ENCODE data around the gene CFD. TPM values are rescaled to one million over a fixed set of nuclear protein-coding genes. Genes with fewer than 3 reads are reported as not detected.
A peak's percentile ranks its signal among the peaks of the same experiment; 100 is the strongest.
"Not testable (repeated sequence)": the region's sequence is repeated elsewhere in the genome, so short reads cannot be mapped to it uniquely, and the experiment has no call there.

CFD gene
- total RNA-seq, 1 donor from 2014 or later, result 477 TPM

DNA sequence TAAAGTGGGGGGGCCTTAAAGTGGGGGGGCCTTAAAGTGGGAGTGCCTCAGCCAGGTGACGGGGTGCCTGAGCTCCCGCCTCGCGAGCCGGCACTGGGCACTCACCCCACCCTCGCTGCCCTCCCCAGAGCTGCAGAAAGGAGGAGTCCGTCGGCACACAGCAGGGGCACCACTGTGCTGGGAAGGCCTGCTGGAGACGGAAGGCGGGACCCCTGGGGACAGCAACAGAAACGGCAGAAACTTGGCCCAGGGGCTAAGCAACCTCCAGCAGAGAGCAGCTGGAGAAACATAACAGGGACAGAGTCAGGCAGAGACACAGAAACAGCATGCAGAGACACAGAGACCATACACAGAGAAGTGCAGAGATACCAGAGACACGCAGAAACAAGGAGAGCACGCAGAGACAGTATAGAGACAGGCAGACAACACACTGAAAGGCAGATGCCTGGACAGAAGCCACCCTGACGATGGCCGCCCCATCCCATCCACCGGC is 7.9 kb downstream of the CFD start:
- intact Hi-C loops (cut with DNase I), result loop anchor here (10.0 kb wide), 1 partner anchor 93 kb away; no protein-coding TSS in a partner anchor

GRCh38 chr19:867855-868457 is 8.5 kb downstream of the CFD start:
- intact Hi-C loops (cut with DNase I), result loop anchor here (10.0 kb wide), 1 partner anchor 93 kb away; no protein-coding TSS in a partner anchor
- ATAC-seq (ENCODE audit: poor library complexity), result no peak
- no peak for DNase-seq

More for the DNA sequence above, 7.9 kb downstream of the CFD start:
- no peak for DNase-seq
- no peak for ATAC-seq (ENCODE audit: poor library complexity)

DNA sequence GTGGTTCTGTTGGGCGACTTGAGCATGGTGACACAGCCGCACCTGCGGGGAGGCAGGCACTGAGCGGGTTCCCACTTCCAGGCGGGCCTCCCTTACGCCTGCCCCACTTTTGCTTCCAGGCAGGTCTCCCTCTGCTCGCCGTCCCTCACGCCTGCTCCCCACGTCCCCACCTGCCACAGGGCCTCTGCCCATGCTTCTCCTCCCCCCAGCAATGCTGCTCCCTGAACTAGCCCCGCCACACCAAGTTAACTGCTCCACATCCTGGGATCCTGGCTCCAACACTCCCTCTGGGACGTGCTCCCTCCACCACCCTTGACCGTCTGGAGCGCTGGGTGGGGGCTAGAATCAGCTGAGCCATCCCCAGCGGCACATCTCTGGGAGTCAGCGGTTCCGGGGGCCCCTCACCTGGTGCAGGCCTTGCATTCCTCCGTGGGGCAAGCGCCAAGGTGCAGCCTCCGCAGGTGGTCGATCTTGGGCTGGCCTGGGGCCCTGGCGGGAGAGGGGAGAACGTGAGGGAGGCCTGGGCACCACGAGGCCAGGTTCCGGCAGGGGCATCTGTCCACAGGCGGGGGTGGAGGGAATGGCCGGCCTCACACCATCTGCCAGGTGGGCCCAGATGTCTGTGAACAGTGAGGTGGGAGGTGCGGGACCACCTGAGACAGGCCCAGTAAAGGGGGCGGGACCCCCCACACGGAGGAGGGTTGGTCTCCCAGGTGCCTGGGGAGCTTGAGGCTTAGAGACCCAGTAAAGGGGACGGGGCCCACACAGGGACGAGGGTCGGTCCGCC is 9.2 kb downstream of the CFD start:
- ATAC-seq (ENCODE audit: poor library complexity), result peak; percentile 0
- intact Hi-C loops (cut with DNase I), result loop anchor here (10.0 kb wide), 1 partner anchor 94 kb away; no protein-coding TSS in a partner anchor

GRCh38 chr19:869245-870177 is 10.0 kb downstream of the CFD start:
- intact Hi-C loops (cut with DNase I), result loop anchor here (10.0 kb wide), 1 partner anchor 95 kb away; no protein-coding TSS in a partner anchor
- ATAC-seq (ENCODE audit: poor library complexity) (peak; percentile 19), DNase-seq (peak; percentile 72)

More for the DNA sequence above, 9.2 kb downstream of the CFD start:
- no peak for DNase-seq

DNA sequence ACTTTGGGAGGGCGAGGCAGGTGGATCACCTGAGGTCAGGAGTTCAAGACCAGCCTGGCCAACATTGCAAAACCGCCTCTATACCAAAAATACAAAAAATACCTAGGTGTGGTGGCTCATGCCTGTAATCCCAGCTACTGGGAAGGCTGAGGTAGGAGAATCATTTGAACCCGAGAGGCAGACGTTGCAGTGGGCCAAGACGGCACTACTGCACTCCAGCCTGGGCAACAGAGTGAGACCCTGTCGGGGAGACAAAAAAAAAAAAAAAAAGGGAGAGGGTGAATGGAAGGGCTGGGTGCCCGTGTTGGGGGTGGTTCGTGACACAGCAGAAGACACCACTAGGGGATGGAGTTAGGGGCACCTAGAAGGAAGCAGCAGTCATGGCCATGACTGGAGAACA is 10.8 kb downstream of the CFD start:
- DNase-seq (no peak), ATAC-seq (ENCODE audit: poor library complexity) (no peak)
- intact Hi-C loops (cut with DNase I), result no loop called here

DNA sequence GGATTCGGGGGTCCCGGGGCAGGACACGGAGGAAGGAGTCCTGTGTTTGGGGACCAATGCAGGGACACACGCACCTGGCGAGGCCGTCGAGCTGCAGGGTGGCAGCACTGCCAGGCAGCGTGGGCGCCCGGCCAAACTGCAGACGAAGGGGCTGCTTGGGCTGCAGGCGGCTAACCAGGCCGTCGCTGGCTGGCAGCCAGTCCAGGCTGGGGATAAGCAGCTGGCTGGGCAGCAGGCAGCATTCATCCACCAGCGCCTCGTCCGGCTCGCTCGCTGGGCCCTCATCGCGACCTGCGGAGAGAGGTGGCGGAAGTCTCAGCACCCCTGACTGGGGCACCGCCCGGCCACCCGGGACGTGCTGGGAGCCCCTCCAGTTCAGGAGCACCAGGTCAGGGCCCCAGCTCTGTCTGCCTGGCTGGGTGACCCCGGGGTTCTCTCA is 11.5 kb downstream of the CFD start:
- DNase-seq (peak; percentile 85), ATAC-seq (ENCODE audit: poor library complexity) (peak; percentile 35)
- intact Hi-C loops (cut with DNase I), result no loop called here

- no peak for ATAC-seq (ENCODE audit: poor library complexity)
- no peak for DNase-seq
- intact Hi-C loops (cut with DNase I), result no loop called here
These were observed 12.2 kb downstream of the CFD start for GRCh38 chr19:871446-872265.

- intact Hi-C loops (cut with DNase I), result no loop called here
- ATAC-seq (ENCODE audit: poor library complexity), result peak; percentile 36
- peak; percentile 87 for DNase-seq
These were observed 12.9 kb downstream of the CFD start for GRCh38 chr19:872266-872951.

- intact Hi-C loops (cut with DNase I), result no loop called here
- ATAC-seq (ENCODE audit: poor library complexity), result no peak
- DNase-seq, result peak; percentile 68
These were observed 13.6 kb downstream of the CFD start for GRCh38 chr19:873084-873483.

DNA sequence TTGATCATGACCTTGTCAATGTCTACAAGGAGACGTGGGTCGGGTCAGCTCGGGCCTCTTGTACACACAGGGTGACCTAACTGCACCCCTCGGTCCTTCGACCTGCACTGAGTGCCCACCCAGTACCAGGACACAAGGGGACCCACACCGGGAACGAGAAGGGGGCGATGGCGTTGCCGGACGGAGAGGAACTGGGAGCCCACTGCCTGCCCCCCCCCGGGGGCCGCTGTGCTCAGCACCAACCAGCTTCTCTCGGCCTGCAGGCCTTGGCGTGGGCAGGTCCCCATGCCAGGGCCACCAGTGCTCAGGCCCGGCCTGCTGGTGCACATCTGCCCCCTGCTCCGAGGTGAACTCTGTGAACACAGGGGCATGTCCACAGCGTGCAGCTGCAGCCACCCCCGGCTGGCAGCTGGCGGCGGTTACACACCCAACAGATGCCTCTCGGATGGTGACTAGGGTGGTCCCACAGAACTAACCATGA is 14.1 kb downstream of the CFD start:
- no peak for ATAC-seq (ENCODE audit: poor library complexity)
- intact Hi-C loops (cut with DNase I), result no loop called here

DNA sequence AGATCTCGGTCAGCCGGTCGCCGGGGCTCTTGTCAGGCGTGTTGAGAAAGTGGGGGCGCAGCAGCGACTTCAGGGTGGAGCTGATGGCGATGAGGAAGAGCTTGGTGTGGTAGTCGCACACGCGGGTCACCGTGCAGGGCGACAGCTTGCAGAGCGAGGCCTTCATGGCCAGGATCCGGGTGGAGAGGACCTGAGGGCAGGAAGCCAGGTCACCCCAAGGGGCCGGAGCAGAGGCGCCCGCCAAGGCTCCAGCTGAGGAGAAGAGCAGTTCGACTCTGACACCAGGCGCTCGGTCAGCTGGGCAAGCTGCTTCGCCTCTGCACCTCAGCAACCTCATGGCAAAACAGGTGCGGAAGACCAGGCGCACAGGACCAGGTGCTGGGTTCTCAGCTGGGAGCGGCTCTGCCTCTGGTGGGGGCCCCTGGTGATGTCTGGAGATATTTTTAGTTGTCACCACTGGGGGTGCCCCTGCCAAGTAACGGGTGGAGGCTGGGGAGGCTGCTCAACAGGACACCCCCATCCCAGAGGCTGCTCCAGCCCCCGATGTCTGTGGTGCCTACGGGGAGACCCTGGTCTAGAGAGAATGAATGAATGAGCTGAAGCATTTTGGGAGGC is 15.9 kb downstream of the CFD start:
- DNase-seq (no peak), ATAC-seq (ENCODE audit: poor library complexity) (no peak)
- intact Hi-C loops (cut with DNase I), result no loop called here

More for the DNA sequence above, 14.1 kb downstream of the CFD start:
- DNase-seq, result no peak

GRCh38 chr19:876089-876488 is 16.6 kb downstream of the CFD start:
- ATAC-seq (ENCODE audit: poor library complexity), result no peak
- intact Hi-C loops (cut with DNase I), result no loop called here
- no peak for DNase-seq

DNA sequence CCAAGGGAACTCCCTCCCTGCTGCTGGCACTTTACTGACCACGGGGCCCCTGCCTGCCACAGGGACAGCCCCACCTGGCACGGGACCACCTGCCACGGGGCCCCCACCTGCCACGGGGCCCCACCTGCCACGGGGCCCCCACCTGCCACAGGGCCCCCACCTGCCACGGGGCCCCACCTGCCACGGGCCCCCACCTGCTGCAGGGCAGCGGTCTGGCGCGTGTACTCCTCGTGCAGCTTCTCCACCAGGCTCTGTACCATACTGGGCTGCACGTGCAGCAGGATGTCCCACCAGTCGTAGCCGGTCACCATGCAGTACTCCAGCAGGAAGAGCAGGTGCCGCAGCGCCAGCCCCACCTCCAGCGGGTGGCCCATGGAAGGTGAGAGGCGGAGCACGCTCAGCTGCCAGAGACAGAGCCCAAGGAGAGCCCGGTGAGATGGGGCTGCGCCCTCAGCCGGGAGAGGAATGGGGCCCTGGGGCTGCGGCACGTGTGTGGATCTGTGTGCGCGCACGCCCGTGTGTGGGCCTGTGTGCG is 17.4 kb downstream of the CFD start:
- no peak for DNase-seq
- no peak for ATAC-seq (ENCODE audit: poor library complexity)

GRCh38 chr19:877992-878660 is 18.7 kb downstream of the CFD start:
- ATAC-seq (ENCODE audit: poor library complexity); DNase-seq; intact Hi-C loops (cut with DNase I): not testable (repeated sequence)

More for the DNA sequence above, 17.4 kb downstream of the CFD start:
- intact Hi-C loops (cut with DNase I), result no loop called here

- DNase-seq; ATAC-seq (ENCODE audit: poor library complexity); intact Hi-C loops (cut with DNase I): not testable (repeated sequence)
These were observed 19.5 kb downstream of the CFD start for GRCh38 chr19:878751-879561.

Data from Right ventricle myocardium superior (tissue), 1 donor.